ENCODE data around the gene ZNF564. TPM values are rescaled to one million over a fixed set of nuclear protein-coding genes. Genes with fewer than 3 reads are reported as not detected.
"Not testable (repeated sequence)": the region's sequence is repeated elsewhere in the genome, so short reads cannot be mapped to it uniquely, and the experiment has no call there.

The ZNF564 gene
- total RNA-seq, 4 donors from 2014 or later, result 3.3 to 5.0 (median 4.5) TPM

- Histone ChIP-seq H3K4me1 (no peaks in the 10 kb centered on the region), H3K9me3 (peaks cover 8 to 19% (median 15%) of the 10 kb centered on the region in 3 donors), H3K27me3 (no peaks in the 10 kb centered on the region), H3K27ac (no peak overlapping the region), H3K36me3 (peaks cover 13 to 56% of the 10 kb centered on the region in 2 donors), H3K4me3 (peak overlapping the region in 1 of 4 donors; percentile 24)
- intact Hi-C loops (cut with DNase I; ENCODE audit: low total_unique reads), result no loop called here
- no peak for TF ChIP-seq POLR2A (IDR thresholded peaks at IDR 0.05)
- no peak for TF ChIP-seq CTCF (IDR thresholded peaks at IDR 0.05 in 4 of 5, conservative IDR thresholded peaks at IDR 0.05 in 1 of 5)
- ATAC-seq (no peak), DNase-seq (no peak)
- in situ Hi-C loops (cut with MboI; ENCODE audit: low sequenced_read_pairs in 4 of 4), result no loop called here
These were observed 29.8 kb upstream of the ZNF564 start for GRCh38 chr19:12581100-12581499.

- no peak overlapping the region for H3K27ac ChIP-seq
- in situ Hi-C loops (cut with MboI; ENCODE audit: low sequenced_read_pairs in 4 of 4), result no loop called here
- no peaks in the 10 kb centered on the region for H3K4me1 ChIP-seq
- peaks cover 8 to 19% (median 15%) of the 10 kb centered on the region in 3 donors for H3K9me3 ChIP-seq
- intact Hi-C loops (cut with DNase I; ENCODE audit: low total_unique reads), result no loop called here
- no peak for ATAC-seq
- peaks cover 13 to 56% of the 10 kb centered on the region in 2 donors for H3K36me3 ChIP-seq
- DNase-seq, result no peak
- H3K27me3 ChIP-seq, result no peaks in the 10 kb centered on the region
- no peak overlapping the region for H3K4me3 ChIP-seq
- TF ChIP-seq CTCF (IDR thresholded peaks at IDR 0.05 in 4 of 5, conservative IDR thresholded peaks at IDR 0.05 in 1 of 5) (no peak), POLR2A (IDR thresholded peaks at IDR 0.05) (no peak)
These were observed 29.0 kb upstream of the ZNF564 start for GRCh38 chr19:12580180-12580694.

- DNase-seq (no peak), ATAC-seq (no peak)
- no peaks in the 10 kb centered on the region for H3K4me1 ChIP-seq
- in situ Hi-C loops (cut with MboI; ENCODE audit: low sequenced_read_pairs in 4 of 4) (no loop called here), intact Hi-C loops (cut with DNase I; ENCODE audit: low total_unique reads) (no loop called here)
- H3K9me3 ChIP-seq, result peaks cover 8 to 19% (median 15%) of the 10 kb centered on the region in 3 donors
- TF ChIP-seq CTCF (IDR thresholded peaks at IDR 0.05 in 4 of 5, conservative IDR thresholded peaks at IDR 0.05 in 1 of 5) (no peak), POLR2A (IDR thresholded peaks at IDR 0.05) (no peak)
- no peak overlapping the region for H3K4me3 ChIP-seq
- no peaks in the 10 kb centered on the region for H3K27me3 ChIP-seq
- H3K36me3 ChIP-seq, result peaks cover 13 to 56% of the 10 kb centered on the region in 2 donors
- no peak overlapping the region for H3K27ac ChIP-seq
These were observed 27.4 kb upstream of the ZNF564 start for GRCh38 chr19:12578641-12579040.

GRCh38 chr19:12574036-12574435, 22.8 kb upstream of the ZNF564 start:
- intact Hi-C loops (cut with DNase I; ENCODE audit: low total_unique reads), result no loop called here
- Histone ChIP-seq H3K4me3 (no peak overlapping the region), H3K4me1 (no peaks in the 10 kb centered on the region), H3K36me3 (peaks cover 0 to 12% of the 10 kb centered on the region in 2 donors), H3K27me3 (no peaks in the 10 kb centered on the region), H3K27ac (no peak overlapping the region), H3K9me3 (no peaks in the 10 kb centered on the region)
- DNase-seq (no peak), ATAC-seq (no peak)
- in situ Hi-C loops (cut with MboI; ENCODE audit: low sequenced_read_pairs in 4 of 4), result no loop called here
- TF ChIP-seq CTCF (IDR thresholded peaks at IDR 0.05 in 4 of 5, conservative IDR thresholded peaks at IDR 0.05 in 1 of 5) (no peak), POLR2A (IDR thresholded peaks at IDR 0.05) (no peak)

- in situ Hi-C loops (cut with MboI; ENCODE audit: low sequenced_read_pairs in 4 of 4), result no loop called here
These were observed 16.7 kb upstream of the ZNF564 start for GRCh38 chr19:12567951-12568350.

GRCh38 chr19:12566380-12566779, 15.1 kb upstream of the ZNF564 start:
- H3K27ac ChIP-seq; intact Hi-C loops (cut with DNase I; ENCODE audit: low total_unique reads); H3K4me3 ChIP-seq; in situ Hi-C loops (cut with MboI; ENCODE audit: low sequenced_read_pairs in 4 of 4); DNase-seq; H3K27me3 ChIP-seq; H3K9me3 ChIP-seq; H3K4me1 ChIP-seq; ATAC-seq; H3K36me3 ChIP-seq: not testable (repeated sequence)

More at GRCh38 chr19:12567951-12568350, 16.7 kb upstream of the ZNF564 start:
- no peak for TF ChIP-seq CTCF (IDR thresholded peaks at IDR 0.05 in 4 of 5, conservative IDR thresholded peaks at IDR 0.05 in 1 of 5)
- TF ChIP-seq POLR2A (IDR thresholded peaks at IDR 0.05), result no peak
- no peaks in the 10 kb centered on the region for H3K36me3 ChIP-seq
- no peaks in the 10 kb centered on the region for H3K27me3 ChIP-seq
- ATAC-seq, result no peak
- no peak overlapping the region for H3K27ac ChIP-seq
- H3K4me3 ChIP-seq, result no peak overlapping the region
- intact Hi-C loops (cut with DNase I; ENCODE audit: low total_unique reads), result no loop called here
- no peaks in the 10 kb centered on the region for H3K4me1 ChIP-seq
- DNase-seq, result no peak
- no peaks in the 10 kb centered on the region for H3K9me3 ChIP-seq

All from gastrocnemius medialis (tissue), 4 donors.